ENCODE measurements around the gene ATP13A4.

ATP13A4 gene, protein sequence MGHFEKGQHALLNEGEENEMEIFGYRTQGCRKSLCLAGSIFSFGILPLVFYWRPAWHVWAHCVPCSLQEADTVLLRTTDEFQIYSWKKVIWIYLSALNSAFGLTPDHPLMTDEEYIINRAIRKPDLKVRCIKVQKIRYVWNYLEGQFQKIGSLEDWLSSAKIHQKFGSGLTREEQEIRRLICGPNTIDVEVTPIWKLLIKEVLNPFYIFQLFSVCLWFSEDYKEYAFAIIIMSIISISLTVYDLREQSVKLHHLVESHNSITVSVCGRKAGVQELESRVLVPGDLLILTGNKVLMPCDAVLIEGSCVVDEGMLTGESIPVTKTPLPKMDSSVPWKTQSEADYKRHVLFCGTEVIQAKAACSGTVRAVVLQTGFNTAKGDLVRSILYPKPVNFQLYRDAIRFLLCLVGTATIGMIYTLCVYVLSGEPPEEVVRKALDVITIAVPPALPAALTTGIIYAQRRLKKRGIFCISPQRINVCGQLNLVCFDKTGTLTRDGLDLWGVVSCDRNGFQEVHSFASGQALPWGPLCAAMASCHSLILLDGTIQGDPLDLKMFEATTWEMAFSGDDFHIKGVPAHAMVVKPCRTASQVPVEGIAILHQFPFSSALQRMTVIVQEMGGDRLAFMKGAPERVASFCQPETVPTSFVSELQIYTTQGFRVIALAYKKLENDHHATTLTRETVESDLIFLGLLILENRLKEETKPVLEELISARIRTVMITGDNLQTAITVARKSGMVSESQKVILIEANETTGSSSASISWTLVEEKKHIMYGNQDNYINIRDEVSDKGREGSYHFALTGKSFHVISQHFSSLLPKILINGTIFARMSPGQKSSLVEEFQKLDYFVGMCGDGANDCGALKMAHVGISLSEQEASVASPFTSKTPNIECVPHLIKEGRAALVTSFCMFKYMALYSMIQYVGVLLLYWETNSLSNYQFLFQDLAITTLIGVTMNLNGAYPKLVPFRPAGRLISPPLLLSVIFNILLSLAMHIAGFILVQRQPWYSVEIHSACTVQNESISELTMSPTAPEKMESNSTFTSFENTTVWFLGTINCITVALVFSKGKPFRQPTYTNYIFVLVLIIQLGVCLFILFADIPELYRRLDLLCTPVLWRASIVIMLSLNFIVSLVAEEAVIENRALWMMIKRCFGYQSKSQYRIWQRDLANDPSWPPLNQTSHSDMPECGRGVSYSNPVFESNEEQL

DNA sequence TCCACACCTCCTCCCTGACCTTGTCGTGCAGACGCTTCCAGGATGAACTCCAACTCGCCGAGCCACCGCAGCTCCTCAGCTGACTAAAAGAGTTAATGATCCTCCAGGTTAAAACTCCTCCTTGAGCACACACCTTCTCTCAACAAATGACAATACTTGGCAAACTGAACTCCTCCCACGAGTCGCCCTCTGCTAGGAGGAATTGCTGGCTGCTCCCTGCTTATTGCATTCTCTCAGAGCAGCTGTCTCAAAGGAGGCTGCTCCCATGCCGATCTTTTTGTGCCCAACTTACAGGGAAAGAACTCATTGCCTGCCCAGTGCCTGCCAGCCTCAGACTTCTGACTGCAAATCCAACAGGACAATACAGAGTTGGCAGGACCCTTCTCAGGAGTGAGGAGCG lies at the start of gene ATP13A4:
Gene ATP13A4 (minus strand): TSS at position 85 of the 400 bp plus-strand sequence. CDS start 96 bp downstream, outside the sequence.
- DNase-seq (ENCODE audit: low read depth, low spot score) = no peak

DNA sequence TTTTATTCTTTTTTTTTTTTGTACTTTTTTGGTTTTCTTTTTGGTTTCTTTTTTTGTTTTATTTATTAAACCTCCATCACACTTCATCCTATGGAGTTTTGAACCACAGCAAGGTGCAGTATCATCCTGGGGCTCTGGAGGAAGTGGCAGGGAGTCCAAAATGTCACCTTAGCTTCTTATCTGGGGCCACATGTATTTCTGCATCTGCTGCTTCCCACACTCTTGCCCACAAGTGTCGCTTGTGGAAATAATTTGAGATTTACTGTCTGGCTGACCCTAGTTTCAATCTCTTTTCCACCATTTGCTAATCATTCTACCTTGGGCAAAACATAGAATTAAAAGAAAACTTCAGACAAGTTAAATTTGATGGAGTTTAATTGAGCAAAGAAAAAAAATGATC lies 44.7 kb upstream of the ATP13A4 start:
- DNase-seq (ENCODE audit: low read depth, low spot score) = no peak

DNA sequence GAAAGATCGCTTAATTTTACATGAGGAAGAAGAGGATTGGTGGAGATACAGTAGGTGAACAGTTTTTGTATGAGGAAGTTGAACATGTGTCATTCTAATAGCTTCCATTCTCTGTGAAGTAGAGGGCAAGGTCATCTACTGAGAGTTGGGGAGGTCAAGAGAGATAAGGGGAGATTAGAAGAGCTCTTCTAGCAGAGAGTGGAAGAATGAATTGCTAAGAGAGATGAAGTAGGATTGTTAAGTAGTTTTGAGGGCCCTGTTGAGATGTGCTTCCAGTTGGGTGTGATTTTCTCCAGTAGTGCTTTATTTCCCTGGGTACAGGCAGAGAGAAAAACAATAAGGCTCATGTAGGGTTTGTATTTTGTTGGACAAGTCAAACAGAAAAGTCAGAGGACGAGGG lies 43.5 kb upstream of the ATP13A4 start:
- no peak for DNase-seq (ENCODE audit: low read depth, low spot score)

DNA sequence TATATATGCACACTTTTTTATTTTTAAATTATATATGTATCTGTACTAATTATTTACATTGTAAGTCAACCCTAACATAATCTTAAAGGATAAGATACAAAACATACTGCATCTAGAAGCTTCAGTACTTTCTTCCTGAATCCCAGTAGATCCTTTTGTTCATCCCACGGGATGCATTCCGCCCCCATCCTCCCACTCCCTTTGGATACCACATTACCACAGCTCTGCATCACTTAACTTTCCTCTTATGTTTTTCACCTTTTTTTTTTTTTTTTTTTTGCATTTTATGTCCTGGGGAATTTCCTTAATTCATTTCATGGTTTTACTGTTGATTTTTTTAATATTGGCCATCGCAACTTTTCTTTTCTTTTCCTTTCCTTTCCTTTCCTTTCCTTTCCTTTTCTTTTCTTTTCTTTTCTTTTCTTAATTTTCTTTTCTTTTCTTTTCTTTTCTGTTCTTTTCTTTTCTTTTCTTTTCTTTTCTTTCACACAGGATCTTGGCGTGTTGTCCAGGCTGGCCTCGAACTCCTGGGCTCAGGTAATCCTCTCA lies 41.3 kb upstream of the ATP13A4 start:
- DNase-seq (ENCODE audit: low read depth, low spot score) = no peak

DNA sequence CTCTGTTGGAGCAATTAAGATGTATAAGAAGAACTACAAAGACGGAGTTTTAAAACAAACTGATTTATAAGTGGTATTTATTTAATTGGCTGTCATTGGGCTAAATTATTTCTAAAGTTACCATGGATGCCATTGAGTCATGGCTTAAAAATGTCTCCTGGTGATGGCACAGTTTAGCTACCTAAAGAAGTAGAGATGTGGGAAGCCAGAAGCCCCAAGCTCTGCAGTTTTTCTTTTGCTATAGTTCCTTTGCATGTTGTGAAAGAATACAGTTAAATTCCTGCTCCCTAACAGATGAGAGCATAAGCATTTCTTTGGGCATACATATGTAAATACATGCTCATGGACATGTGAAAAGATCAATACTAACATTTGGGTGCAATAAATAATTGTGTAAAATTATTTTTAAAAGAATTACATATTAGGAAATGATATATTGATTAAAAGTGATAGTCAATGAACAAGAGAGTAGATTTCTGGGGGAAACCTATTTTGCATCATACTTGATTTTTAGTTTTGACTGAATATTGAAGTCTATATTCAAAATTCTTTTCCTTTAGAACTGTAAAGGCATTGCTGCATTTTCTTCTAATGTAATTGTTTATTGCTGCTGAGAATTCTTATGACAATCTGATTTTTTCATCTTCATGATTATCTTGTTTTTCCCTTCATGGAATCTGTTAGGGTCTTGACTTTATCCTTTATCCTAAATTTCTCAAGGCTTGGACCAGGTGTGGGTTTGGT lies 40.4 kb upstream of the ATP13A4 start:
- no peak for DNase-seq (ENCODE audit: low read depth, low spot score)

DNA sequence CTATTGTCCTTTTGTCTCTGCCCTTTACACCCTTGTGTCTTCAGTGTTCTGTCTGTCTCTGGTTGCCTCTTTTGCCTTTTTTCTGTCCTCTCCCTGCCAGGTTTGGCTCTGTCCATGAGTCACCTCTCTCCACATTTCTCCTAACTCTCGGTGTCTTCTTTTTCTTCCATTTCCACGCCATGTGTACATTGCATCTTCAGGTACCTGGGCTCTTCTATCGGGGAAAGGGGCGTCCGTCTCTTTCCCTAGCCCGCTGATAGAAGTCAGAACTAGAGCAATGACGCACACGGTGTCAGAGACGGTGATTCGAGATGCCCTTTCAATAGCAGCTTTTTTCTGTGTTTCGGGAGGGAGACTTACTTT lies 39.0 kb upstream of the ATP13A4 start:
- DNase-seq (ENCODE audit: low read depth, low spot score) = no peak

DNA sequence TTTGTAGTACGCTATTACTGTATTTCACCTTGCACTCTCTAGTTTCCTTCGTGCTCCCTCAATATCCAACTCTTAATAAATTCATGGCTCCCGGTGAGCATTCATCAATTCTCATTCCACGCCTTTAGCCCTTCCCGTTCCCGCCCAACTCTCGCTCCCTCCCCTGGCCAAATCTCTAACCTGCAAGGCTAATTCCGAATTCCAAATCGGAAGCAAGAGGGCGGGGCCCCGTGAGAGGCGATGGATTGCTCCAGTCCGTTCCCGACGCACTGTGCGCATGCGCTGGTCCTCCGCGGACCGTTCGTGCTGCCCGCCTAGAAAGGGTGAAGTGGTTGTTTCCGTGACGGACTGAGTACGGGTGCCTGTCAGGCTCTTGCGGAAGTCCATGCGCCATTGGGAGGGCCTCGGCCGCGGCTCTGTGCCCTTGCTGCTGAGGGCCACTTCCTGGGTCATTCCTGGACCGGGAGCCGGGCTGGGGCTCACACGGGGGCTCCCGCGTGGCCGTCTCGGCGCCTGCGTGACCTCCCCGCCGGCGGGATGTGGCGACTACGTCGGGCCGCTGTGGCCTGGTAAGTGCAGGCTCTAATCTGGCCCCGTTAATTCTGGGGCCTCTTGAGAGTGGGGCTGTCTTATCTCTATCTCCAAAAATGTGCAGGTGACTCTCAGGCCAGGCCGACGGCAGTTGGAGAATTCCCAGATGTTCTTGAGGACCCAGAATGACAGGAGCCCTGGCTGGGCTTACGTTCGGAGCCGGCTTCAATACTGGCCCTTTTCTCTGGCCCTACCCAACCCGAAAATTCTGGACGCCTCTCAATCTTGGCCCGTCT lies 38.4 kb upstream of the ATP13A4 start, which contains the start of gene OPA1:
Gene OPA1 (plus strand): TSS at position 368 of the 827 bp plus-strand sequence. CDS start 170 bp downstream, at position 538.
- DNase-seq (ENCODE audit: low read depth, low spot score) = peak; percentile 95

DNA sequence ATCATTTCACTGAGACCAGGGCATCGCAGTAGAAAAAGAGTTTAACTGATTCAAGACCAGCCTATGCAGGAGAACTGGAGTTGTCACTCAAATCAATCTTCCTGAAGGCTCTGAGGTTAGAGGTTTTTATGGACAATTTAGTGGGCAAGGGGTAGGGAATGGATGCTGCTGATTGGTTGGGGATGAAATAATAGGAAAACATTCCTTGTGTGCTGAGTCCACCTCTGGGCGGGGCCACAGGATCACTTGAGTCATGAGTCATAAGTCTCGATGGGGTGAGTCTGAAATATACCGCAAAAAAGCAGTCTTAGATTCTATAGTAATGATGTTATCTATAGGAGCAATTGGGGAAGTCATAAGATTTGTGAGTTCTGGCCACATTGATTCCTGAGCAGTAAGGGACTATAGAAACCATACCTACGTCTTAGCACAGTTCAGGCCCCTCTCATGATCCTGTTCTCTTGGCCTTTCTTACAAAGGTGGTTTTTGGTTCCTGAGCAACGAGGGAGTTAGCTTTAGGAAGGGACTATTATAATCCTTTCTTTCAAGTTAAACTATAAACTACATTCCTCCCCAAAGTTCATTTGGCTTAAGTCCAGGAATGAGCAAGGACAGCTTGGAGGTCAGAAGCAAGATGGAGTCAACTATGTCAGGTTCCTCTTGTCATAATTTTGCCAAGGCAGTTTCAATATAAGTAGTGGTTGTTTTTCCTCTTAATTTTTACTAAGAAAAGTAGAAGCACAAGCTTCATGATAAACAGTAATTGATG lies 35.6 kb upstream of the ATP13A4 start:
- no peak for DNase-seq (ENCODE audit: low read depth, low spot score)

DNA sequence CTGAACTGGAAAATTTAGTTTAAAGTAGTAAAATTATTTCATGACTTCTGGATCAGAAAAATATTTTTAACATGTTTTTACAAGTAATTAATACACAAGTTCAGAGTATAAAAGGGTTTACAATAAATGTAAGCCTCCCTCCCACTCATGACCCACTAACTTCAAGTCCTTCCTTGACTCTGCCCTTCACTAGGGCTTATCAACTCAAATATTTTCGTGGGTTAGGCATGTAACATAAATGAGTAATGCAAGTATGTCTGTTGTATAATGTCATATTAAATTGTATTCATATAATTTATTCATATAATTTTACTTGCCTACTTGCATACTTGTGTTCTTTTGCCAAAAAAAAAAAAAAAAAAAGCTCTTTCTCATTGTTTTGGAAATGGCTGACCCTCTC lies 34.9 kb upstream of the ATP13A4 start:
- no peak for DNase-seq (ENCODE audit: low read depth, low spot score)

DNA sequence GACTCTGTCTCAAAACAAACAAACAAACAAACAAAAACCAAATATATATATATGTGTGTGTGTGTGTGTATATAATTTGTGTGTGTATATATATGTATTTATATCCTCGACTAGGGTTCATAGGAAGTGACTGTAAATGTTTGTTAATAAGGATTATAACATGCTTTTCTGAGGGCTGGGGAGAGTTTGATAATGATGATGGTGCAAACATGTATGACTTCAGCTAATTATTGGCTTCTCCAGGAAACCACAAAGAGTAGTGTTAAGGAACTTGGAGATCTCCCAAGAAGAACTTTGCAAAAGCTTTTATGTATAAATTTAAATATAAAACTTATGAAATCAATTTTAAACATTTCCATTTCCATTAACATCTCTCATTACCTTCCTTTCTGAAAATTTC lies 34.4 kb upstream of the ATP13A4 start:
- DNase-seq (ENCODE audit: low read depth, low spot score) = no peak

DNA sequence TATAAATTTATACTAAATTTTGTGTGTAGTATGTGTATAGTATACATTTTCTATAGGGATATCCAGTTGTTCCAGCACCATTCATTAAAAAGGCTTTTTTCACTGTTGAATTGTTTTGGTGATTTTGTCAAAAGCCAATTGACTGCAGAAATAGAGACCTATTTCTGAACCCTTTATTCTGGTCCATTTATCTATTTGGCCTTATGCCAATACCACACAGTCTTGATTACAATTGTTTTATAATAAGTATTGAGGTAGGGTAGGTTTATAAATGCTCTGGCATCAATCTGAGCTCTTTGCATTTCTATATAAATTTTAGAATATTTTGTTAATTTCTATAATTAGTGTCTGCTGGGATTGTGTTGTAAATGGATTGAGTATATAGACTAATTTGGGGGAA lies 31.8 kb upstream of the ATP13A4 start:
- DNase-seq (ENCODE audit: low read depth, low spot score) = no peak

DNA sequence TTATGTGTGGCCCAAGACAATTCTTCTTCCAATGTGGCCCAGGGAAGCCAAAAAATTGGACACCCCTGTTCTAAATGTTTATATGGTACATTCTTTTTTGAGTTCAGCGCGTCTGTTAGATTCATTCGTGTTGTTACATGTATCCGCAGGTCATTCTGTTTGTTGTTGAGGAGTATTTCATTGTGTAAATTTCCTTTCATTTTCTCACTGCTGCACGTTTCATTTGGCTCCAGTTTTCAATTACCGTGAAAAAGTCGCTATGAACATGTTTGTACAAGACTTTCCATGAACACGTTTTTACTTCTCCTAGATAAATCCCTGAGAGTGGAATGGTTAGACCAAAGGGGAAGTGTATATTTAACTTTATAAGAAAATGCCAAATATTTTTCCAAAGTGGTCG lies 30.8 kb upstream of the ATP13A4 start:
- no peak for DNase-seq (ENCODE audit: low read depth, low spot score)

DNA sequence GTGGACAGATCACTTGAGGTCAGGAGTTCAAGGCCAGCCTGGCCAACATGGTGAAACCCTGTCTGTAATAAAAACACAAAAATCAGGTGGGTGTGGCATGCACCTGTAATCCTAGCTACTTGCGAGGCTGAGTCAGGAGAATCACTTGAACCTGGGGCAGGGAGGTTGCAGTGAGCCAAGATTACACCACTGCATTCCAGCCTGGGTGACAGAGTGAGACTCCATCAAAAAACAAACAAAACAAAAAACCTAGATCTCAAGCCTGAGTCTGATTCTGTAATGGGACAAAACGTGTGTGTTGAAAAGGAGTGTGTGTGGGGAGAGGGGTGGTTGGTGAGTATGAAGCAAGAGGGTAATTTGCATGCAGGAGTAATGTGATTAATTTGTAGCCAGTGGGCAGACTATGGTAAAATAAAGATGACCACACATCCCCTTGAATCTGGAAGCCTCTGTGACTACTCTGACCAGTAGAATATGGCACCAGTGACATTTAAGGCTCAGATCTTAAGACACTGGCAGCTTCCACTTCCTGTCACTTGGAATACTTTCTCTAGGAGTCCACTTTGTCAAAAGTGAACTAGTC lies 19.9 kb upstream of the ATP13A4 start:
- DNase-seq (ENCODE audit: low read depth, low spot score) = no peak

DNA sequence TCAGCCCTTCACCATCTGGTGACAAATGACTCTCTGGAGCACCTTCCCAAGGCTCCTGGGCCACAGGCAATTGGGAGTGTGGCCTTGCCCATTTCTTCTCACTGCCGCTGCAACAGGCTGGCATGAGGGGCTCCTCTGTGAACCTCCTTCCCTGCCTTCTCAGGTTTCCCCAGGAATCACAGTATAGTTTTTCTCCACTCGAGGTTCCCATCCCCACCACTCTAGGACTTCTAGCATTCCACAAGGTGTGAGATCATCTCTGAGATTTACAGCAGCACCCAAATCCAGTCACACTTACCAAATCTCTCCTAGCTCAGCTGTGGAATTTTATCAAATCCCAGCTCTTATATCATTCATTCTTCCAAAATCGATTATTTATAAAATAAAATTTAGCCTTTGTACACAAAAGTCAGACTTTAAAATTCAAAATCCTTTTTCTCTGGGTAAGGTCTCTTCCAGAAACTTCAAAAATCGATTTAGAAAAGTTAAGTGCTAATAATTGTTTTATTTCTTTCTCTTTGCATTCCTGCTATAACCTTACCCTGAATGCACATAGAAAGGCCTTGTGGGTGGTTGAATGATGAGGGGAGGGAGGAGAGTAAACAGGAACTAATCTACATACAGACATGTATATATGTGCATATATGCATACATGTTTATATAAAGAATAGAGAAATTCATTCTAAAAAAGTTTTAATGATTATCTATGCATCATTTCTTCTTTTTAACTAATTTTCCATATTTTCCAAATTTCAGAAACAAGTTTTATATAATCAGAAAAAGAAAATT lies 18.9 kb upstream of the ATP13A4 start:
- DNase-seq (ENCODE audit: low read depth, low spot score) = no peak

DNA sequence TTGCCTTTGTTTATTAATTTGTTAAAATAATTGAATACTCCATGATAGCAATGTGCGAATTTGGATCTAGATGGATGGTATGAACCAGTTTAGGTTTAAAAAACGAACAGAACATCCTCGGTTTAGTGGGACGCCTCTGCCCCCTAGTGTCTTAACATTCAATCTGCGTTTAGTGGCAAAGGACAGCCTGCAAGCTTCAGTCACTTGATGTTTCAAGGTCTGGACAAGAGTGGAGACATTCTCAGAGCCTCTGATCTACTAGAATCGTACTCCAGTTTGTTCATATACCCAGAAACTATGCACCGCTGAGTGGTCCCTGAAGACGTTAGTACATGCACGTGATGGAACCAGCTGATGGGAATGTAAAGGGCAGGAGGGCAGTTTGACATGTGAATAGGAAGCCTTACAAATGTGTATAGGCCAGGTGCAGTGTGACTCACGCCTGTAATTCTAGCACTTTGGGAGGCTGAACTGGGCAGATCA lies 17.8 kb upstream of the ATP13A4 start:
- no peak for DNase-seq (ENCODE audit: low read depth, low spot score)

DNA sequence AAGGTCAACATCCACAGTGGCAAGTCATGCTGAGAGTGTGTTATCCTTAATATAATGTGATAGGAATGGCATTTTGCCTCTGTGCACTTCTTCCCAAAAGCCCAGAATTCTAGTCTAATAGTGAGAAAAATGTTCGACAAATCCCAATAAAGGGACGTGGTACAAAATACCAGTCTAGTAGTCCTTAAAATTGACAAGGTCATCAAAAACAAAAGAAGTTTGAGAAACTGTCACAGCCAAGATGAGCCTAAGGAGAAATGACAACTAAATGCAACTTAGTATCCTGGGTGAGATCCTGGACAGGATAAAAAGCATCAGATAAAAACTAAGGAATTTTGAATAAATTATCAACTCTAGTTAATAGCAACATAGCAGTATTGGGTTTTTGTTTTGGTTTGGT lies 14.4 kb upstream of the ATP13A4 start:
- DNase-seq (ENCODE audit: low read depth, low spot score) = no peak

DNA sequence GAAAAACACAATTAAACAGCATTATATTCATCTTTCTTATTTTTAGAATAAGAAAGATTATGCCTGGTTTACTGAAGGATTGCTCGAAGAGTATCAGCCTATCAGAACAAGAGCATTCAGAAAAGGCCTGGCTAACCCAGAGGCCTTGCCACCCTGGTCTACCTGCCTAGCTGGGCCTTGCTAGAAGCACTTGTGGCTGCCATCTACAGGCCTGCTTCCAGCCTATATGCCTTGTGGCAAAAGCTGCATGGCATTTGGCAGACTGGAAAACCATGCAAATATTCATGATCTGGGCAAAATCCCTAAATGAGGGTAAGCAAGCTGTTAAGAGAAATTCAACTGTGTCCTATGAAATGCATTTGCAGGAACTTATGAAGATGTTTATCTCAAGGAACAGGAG lies 9.3 kb upstream of the ATP13A4 start:
- DNase-seq (ENCODE audit: low read depth, low spot score) = no peak

DNA sequence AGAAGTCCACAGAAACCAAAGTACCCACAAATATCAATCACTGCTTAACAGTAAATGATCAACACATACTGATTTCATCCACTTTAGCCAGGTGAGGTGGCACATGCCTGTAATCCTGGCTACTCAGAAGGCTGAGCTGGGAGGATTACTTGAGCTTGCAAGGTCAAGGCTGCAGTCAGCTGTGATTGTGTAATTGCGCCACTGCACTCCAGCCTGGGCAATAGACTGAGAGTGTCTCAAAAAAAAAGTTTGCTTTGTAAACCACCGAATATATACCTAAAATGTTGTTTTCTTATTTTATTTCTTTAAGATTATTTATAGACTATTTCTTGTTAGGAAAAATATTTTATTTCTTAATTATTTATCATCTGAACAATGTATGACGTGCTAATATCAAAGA lies 8.7 kb upstream of the ATP13A4 start:
- no peak for DNase-seq (ENCODE audit: low read depth, low spot score)
